ENCODE measurements around the gene ZBTB20. TPM values are rescaled to one million over a fixed set of nuclear protein-coding genes. Genes with fewer than 3 reads are reported as not detected.

ZBTB20 gene
- total and polyA plus RNA-seq, 10 of the 15 experiments (the other 5 are each of a cell fraction or from before 2014, with no cell fraction given), result 0.20 to 5.5 (median 2.2) TPM

DNA sequence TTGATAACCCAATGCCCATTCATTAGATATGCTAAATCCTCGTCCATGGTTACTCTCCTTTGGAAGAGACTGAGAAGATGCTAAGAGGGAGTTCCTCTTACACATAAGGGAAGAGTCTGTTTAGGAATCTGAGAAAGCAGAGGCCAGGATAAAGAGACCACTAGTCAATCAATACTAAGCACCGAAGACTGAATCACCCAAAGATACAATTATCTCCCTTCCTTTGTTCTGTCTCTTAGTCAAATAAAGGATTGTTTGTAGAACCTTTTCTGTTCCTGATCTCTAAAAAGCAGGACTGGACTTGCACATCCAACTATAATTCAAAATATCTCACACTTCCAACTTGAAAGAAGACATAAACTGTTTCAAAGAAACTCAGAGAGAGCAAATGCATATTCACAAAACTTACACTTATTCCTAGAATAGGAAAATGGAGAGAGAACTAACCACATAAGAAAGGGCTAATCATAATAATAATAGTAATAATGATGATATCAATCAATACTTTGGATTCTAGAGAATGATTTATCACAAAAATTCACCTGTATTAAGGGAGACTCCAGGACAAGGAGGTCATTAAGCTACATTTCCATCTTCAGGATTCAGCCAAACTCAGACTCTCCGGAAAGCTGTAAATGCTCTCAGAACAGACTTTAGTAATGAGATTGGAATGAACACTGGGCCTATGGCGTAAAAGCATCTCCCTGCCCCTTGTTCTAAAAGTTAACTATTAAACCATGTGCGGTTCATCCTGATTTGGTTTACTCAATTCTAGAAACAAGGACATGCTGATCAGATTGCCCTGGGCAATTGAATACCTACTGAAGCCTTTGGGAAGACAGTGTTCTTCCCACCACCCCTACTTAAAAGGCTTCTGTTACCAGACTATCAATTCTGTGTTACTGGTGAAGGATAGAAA, 401.5 kb downstream of the ZBTB20 start:
- FAIRE-seq (no peak), DNase-seq (ENCODE audit: low read depth, low spot score) (no peak), ATAC-seq (no peak; the same call in 2 of the 3 replicates)
- 74% methylated on average over 5 of the region's 5 CpGs for WGBS (ENCODE audit: insufficient coverage, insufficient replicate concordance, low lambda C conversion rate, missing lambda C conversion rate)
- intact Hi-C loops (cut with micrococcal nuclease; ENCODE audit: unreplicated experiment), result no loop called here
- no peaks in the 10 kb centered on the region for H3K9me3 ChIP-seq (replicated peaks; ENCODE audit: control insufficient read depth, insufficient read depth, low read length)
- no peak overlapping the region for H3K27ac ChIP-seq (ENCODE audit: control insufficient read depth, insufficient read depth)
- H3K79me2 ChIP-seq (ENCODE audit: control insufficient read depth, insufficient read depth, low read length), result no peaks in the 10 kb centered on the region
- TF ChIP-seq GABPA (IDR thresholded peaks at IDR 0.05; ENCODE audit: low read depth) (no peak), JUNB (IDR thresholded peaks at IDR 0.05) (no peak), TCF12 (IDR thresholded peaks at IDR 0.05; ENCODE audit: low read depth, low read length) (no peak), CHD2 (IDR thresholded peaks at IDR 0.05; ENCODE audit: borderline replicate concordance, low read depth, low read length) (no peak), LARP7 (IDR thresholded peaks at IDR 0.05) (no peak)
- in situ Hi-C loops (cut with MboI), result no loop called here
- ChIA-PET RAD21 (ENCODE audit: unreplicated experiment) (interaction anchor here (0.6 kb wide), 1 partner anchor 122 kb away, joined by 3 read pairs; no protein-coding TSS in a partner anchor), SMC1A (ENCODE audit: uncharacterized antibody, unreplicated experiment) (interaction anchor here (1.0 to 1.8 kb wide), 3 partner anchors 17 to 71 kb away, joined by 3 to 5 read pairs (median 3); no protein-coding TSS in a partner anchor), POLR2A (no interaction called here), CTCF (no interaction called here)
- H3K36me3 ChIP-seq (ENCODE audit: control insufficient read depth in 2 of 2, insufficient read depth in 2 of 2, low read length in 1 of 2), result no peaks in the 10 kb centered on the region
- no peak overlapping the region for H3K4me2 ChIP-seq (ENCODE audit: control insufficient read depth, insufficient read depth)
- no TSS peak for BruUV-seq (replicated peaks)
- H4K20me1 ChIP-seq (ENCODE audit: control insufficient read depth, insufficient read depth), result no peaks in the 10 kb centered on the region
- H3K27me3 ChIP-seq (replicated peaks in 1 of 2; ENCODE audit: control insufficient read depth in 2 of 2, insufficient read depth in 2 of 2, low read length in 1 of 2), result no peaks in the 10 kb centered on the region
- H3K9ac ChIP-seq (ENCODE audit: control insufficient read depth, insufficient read depth, low read length), result no peak overlapping the region
- peaks cover 7% of the 10 kb centered on the region; the same call in 1 of the 2 replicates for H3K4me1 ChIP-seq (ENCODE audit: control insufficient read depth, insufficient read depth, low read length)
- no peak overlapping the region for H3K4me3 ChIP-seq
- H2AFZ ChIP-seq (ENCODE audit: control insufficient read depth, low read depth, low read length), result peak overlapping the region; percentile 1
